GM13976 (cell line): ENCODE data around the gene BBS1.

ENCODE experiments used
- DNase-seq: peaks from one replicate; pipeline ENCODE4 v3.0.0; 2012; ENCODE audit warnings: low spot score
- in situ Hi-C: fragments of 300-500 bp; cut with MboI; formaldehyde crosslinking; loops from one replicate; pipeline ENCODE4 v1.12.0; 2022; ENCODE audit warnings: low sequenced_read_pairs, mixed read lengths, inconsistent platforms; ENCODE audit not compliant: unreplicated experiment
- TF ChIP-seq, protein P1 (sequence below): IDR thresholded peaks from 2 replicates; pipeline ENCODE4 v1.5.1; 2012; ENCODE audit warnings: borderline replicate concordance, mild to moderate bottlenecking; ENCODE audit not compliant: insufficient read depth; ENCODE audit errors: extremely low read depth, missing control alignments, control extremely low read depth

The BBS1 gene

GRCh38 chr11:66476841-66477251, 33.6 kb upstream of the BBS1 start:
- in situ Hi-C loops = no loop called here
- no peak for DNase-seq
- TF ChIP-seq, protein P1, sequence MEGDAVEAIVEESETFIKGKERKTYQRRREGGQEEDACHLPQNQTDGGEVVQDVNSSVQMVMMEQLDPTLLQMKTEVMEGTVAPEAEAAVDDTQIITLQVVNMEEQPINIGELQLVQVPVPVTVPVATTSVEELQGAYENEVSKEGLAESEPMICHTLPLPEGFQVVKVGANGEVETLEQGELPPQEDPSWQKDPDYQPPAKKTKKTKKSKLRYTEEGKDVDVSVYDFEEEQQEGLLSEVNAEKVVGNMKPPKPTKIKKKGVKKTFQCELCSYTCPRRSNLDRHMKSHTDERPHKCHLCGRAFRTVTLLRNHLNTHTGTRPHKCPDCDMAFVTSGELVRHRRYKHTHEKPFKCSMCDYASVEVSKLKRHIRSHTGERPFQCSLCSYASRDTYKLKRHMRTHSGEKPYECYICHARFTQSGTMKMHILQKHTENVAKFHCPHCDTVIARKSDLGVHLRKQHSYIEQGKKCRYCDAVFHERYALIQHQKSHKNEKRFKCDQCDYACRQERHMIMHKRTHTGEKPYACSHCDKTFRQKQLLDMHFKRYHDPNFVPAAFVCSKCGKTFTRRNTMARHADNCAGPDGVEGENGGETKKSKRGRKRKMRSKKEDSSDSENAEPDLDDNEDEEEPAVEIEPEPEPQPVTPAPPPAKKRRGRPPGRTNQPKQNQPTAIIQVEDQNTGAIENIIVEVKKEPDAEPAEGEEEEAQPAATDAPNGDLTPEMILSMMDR = no peak

- in situ Hi-C loops = no loop called here
- DNase-seq = no peak
These were observed 32.9 kb upstream of the BBS1 start for GRCh38 chr11:66477263-66478201.

DNA sequence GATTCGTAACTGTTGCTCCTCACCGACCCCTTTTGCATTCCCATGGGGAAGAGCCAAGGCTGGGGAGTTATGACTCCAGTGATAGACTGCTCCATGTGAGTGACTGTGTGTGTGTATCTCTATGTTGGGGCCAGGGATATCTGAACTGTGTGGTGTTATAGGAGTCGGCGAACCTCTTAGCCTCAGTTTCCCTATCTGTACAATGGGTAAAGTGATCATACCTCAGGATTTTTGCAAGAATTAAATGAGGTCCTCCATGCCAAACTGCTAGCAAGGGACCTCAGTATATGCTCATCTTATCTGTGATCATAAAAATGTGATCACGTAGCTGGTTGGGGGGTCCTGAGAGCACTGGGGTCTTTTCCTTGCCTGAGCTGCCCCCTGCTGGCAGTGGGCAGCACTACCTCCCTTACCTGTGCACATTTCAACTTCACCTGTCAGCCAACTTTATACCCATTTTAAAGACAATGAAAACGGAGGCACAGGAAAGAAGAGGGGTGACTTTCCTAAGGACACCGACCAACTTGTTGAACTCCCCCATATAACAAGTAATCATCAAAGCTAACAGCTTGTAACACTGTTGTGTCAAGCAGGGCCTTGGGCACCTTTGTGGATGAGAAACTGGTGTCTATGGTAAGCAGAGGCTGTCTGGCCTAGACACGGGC, 31.6 kb upstream of the BBS1 start:
- peak; percentile 72 for DNase-seq
- TF ChIP-seq, protein P1 = peak; percentile 76
- in situ Hi-C loops = no loop called here

More at GRCh38 chr11:66477263-66478201, 32.9 kb upstream of the BBS1 start:
- TF ChIP-seq, protein P1 = no peak

- TF ChIP-seq, protein P1 = no peak
- in situ Hi-C loops = no loop called here
- DNase-seq = no peak
These were observed 30.9 kb upstream of the BBS1 start for GRCh38 chr11:66479394-66480116.

DNA sequence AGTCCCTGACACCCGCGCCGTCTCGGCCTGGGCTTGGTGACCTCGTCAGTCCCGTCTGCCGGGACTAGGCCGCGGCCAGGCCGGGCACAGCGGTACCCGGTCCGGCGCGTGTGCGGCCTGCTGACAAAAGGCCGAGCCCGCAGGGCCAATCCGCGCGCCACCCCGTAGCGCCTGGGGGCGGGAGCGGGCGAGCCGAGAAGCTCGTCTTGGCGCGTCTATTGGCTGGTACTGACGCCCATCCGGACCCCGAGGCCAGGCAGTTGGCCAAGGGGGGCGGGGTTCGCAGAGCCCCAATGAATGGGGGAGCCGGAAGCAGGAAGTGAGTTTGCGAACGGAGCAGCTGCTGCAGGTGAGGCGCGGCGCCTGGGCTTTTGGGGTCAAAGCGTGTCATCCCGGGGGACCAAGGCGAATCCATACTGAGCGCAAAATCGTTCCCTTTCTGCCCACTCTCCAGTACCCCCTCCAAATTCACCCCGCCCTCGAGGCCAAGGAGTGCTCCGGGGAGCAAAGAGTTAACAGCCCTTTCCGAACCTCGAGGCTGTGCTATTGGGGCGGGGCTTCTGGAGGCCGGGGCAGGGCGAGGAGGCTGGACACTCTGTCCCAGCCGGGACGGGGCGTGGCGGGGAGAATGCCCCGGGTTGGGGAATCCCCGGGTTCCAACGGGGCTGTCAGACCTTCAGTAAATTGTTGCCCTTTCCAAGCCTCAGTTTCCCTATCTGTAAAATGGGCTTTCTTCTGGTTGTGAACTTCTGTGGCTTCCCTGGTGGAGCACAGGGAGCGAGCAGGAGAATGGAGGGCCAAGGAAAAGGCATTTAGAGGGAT, 30.1 kb upstream of the BBS1 start, which contains the start of gene DPP3:
Gene DPP3, plus strand, starts transcription at position 318 of the 822 bp plus-strand sequence. CDS start 1,767 bp downstream, outside the sequence.
- DNase-seq = peak; percentile 100
- in situ Hi-C loops = no loop called here

More for the DNA sequence above, 30.1 kb upstream of the BBS1 start, which contains the start of gene DPP3:
- TF ChIP-seq, protein P1 = no peak
